Osteocyte (in vitro differentiated cells): ENCODE results near the gene SLC6A17. TPM values are rescaled to one million over a fixed set of nuclear protein-coding genes. Genes with fewer than 3 reads are reported as not detected.
A peak's percentile ranks its signal among the peaks of the same experiment; 100 is the strongest.

Experiments
- DNase-seq: peaks from one replicate; pipeline ENCODE4 v3.0.0; 2021; ENCODE audit warnings: mixed read lengths; ENCODE audit not compliant: unreplicated experiment; ENCODE audit errors: extremely low spot score
- H3K27ac Mint-ChIP-seq: one replicate; pipeline ENCODE4 v1.8.0; 2021; ENCODE audit warnings: mild to moderate bottlenecking, mixed read lengths; ENCODE audit not compliant: unreplicated experiment
- H3K27me3 Mint-ChIP-seq: one replicate; pipeline ENCODE4 v1.8.0; 2021; ENCODE audit warnings: mixed read lengths; ENCODE audit not compliant: unreplicated experiment
- H3K36me3 Mint-ChIP-seq: one replicate; pipeline ENCODE4 v1.8.0; 2021; ENCODE audit warnings: mixed read lengths; ENCODE audit not compliant: unreplicated experiment
- H3K4me1 Mint-ChIP-seq: one replicate; pipeline ENCODE4 v1.8.0; 2021; ENCODE audit warnings: mixed read lengths; ENCODE audit not compliant: unreplicated experiment
- H3K4me3 Mint-ChIP-seq: one replicate; pipeline ENCODE4 v1.8.0; 2021; ENCODE audit warnings: mild to moderate bottlenecking, moderate library complexity, mixed read lengths; ENCODE audit not compliant: unreplicated experiment
- H3K9me3 Mint-ChIP-seq: one replicate; pipeline ENCODE4 v1.8.0; 2021; ENCODE audit warnings: mixed read lengths; ENCODE audit not compliant: unreplicated experiment
- CTCF ChIP-seq: fragments of 200-600 bp; sonication (generic); IDR thresholded peaks from 2 replicates; pipeline ENCODE4 v1.5.0; 2021; ENCODE audit warnings: antibody characterized with exemption, mild to moderate bottlenecking, moderate library complexity
- total RNA-seq: library from RNA; stranded (reverse); gene quantifications from 2 replicates; pipeline ENCODE4 v1.2.1, GENCODE V29; 2021

The SLC6A17 gene
- total RNA-seq, 1 donor from 2014 or later, result 1.6 TPM

- no peaks in the 10 kb centered on the region for H3K36me3 Mint-ChIP-seq
- peak; percentile 92 for DNase-seq
- H3K27me3 Mint-ChIP-seq, result peaks cover 40% of the 10 kb centered on the region
- no peak overlapping the region for H3K4me3 Mint-ChIP-seq
- H3K27ac Mint-ChIP-seq, result no peak overlapping the region
- H3K4me1 Mint-ChIP-seq, result peaks cover under 1% of the 10 kb centered on the region
- no peak for TF ChIP-seq CTCF
- H3K9me3 Mint-ChIP-seq, result no peaks in the 10 kb centered on the region
These were observed 5.7 kb downstream of the SLC6A17 start for GRCh38 chr1:110155878-110156522.

GRCh38 chr1:110158261-110158660 is 8.0 kb downstream of the SLC6A17 start:
- no peak for DNase-seq
- peaks cover 23% of the 10 kb centered on the region for H3K27me3 Mint-ChIP-seq
- TF ChIP-seq CTCF, result no peak
- H3K4me3 Mint-ChIP-seq, result no peak overlapping the region
- no peak overlapping the region for H3K27ac Mint-ChIP-seq
- no peaks in the 10 kb centered on the region for H3K4me1 Mint-ChIP-seq
- H3K36me3 Mint-ChIP-seq, result no peaks in the 10 kb centered on the region
- no peaks in the 10 kb centered on the region for H3K9me3 Mint-ChIP-seq

- H3K4me3 Mint-ChIP-seq, result no peak overlapping the region
- TF ChIP-seq CTCF, result no peak
- H3K27ac Mint-ChIP-seq, result no peak overlapping the region
- H3K4me1 Mint-ChIP-seq, result no peaks in the 10 kb centered on the region
- no peaks in the 10 kb centered on the region for H3K36me3 Mint-ChIP-seq
- no peaks in the 10 kb centered on the region for H3K9me3 Mint-ChIP-seq
- H3K27me3 Mint-ChIP-seq, result peaks cover 15% of the 10 kb centered on the region
- DNase-seq, result no peak
These were observed 8.9 kb downstream of the SLC6A17 start for GRCh38 chr1:110159168-110159567.

GRCh38 chr1:110160538-110161100 is 10.3 kb downstream of the SLC6A17 start:
- TF ChIP-seq CTCF, result no peak
- Mint-ChIP-seq H3K27me3 (peaks cover 8% of the 10 kb centered on the region), H3K27ac (no peak overlapping the region), H3K4me3 (no peak overlapping the region), H3K4me1 (no peaks in the 10 kb centered on the region), H3K36me3 (no peaks in the 10 kb centered on the region), H3K9me3 (no peaks in the 10 kb centered on the region)
- no peak for DNase-seq

GRCh38 chr1:110161165-110161564 is 10.9 kb downstream of the SLC6A17 start:
- Mint-ChIP-seq H3K27me3 (peaks cover 8% of the 10 kb centered on the region), H3K4me3 (no peak overlapping the region), H3K27ac (no peak overlapping the region), H3K9me3 (no peaks in the 10 kb centered on the region), H3K36me3 (no peaks in the 10 kb centered on the region), H3K4me1 (no peaks in the 10 kb centered on the region)
- TF ChIP-seq CTCF, result no peak
- DNase-seq, result no peak
